CD4-positive, alpha-beta T cell treated with Interleukin-2 at 100 ng/mL for 4 hours (primary cell): ENCODE data around the gene ATF3.

Experiments used
- DNase-seq: peaks from one replicate; pipeline ENCODE4 v3.0.0-alpha.2; 2020; ENCODE audit warnings: low spot score

ATF3 gene

GRCh38 chr1:212586206-212587015 is 22.1 kb upstream of the ATF3 start:
- DNase-seq: no peak

GRCh38 chr1:212587016-212587887 is 21.3 kb upstream of the ATF3 start:
- no peak for DNase-seq

GRCh38 chr1:212587888-212588510 is 20.6 kb upstream of the ATF3 start:
- no peak for DNase-seq

- DNase-seq: no peak
Measured at GRCh38 chr1:212589446-212589845, 19.1 kb upstream of the ATF3 start.

GRCh38 chr1:212591922-212592321 is 16.6 kb upstream of the ATF3 start:
- DNase-seq: no peak

- DNase-seq: no peak
Measured at GRCh38 chr1:212593821-212594251, 14.7 kb upstream of the ATF3 start.

GRCh38 chr1:212594640-212595039 is 13.9 kb upstream of the ATF3 start:
- no peak for DNase-seq

- no peak for DNase-seq
Measured at GRCh38 chr1:212595229-212595628, 13.3 kb upstream of the ATF3 start.

GRCh38 chr1:212595787-212596714 is 12.5 kb upstream of the ATF3 start:
- peak; percentile 86 for DNase-seq

- no peak for DNase-seq
Measured at GRCh38 chr1:212596798-212597197, 11.8 kb upstream of the ATF3 start.

GRCh38 chr1:212597487-212597886 is 11.1 kb upstream of the ATF3 start:
- DNase-seq: no peak

GRCh38 chr1:212600071-212600915 is 8.3 kb upstream of the ATF3 start:
- no peak for DNase-seq

GRCh38 chr1:212600980-212601379 is 7.6 kb upstream of the ATF3 start:
- DNase-seq: no peak

- DNase-seq: no peak
Measured at GRCh38 chr1:212601524-212601923, 7.0 kb upstream of the ATF3 start.

GRCh38 chr1:212605441-212606394 is 2.8 kb upstream of the ATF3 start:
- DNase-seq: no peak

GRCh38 chr1:212606395-212607205 is 2.0 kb upstream of the ATF3 start:
- DNase-seq: peak; percentile 60

GRCh38 chr1:212607206-212607912 is 1.2 kb upstream of the ATF3 start:
- DNase-seq: peak; percentile 9

GRCh38 chr1:212607913-212608391 is 609 bp upstream of the ATF3 start:
- DNase-seq: no peak
